Measurements from ENCODE around the gene SERPINB4. TPM values are rescaled to one million over a fixed set of nuclear protein-coding genes. Genes with fewer than 3 reads are reported as not detected.

SERPINB4 gene
- total RNA-seq, 1 donor from 2014 or later, result not detected

DNA sequence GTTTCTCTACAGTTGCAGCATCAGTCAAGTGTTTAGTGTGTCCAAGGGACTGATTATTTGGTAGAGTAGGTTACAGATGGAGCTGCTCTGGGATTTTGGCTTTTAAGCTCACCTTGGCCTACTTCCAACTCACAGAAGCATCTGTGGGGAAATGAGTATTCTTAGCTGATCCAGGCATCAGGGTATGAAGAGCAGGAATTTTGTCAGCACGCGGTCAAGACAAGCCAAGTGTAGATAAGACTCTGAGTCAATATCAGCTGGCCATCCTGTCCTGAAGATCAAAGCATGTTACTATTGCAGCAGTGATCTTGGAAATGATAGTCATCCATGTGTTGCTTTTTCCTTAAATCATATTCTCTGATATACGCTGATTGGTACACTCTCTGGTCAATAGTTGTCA, 24.4 kb downstream of the SERPINB4 start:
- Mint-ChIP-seq H3K36me3 (no peaks in the 10 kb centered on the region), H3K9me3 (peaks cover 9% of the 10 kb centered on the region), H3K27me3 (ENCODE audit: insufficient read depth, low read depth) (peaks cover 3% of the 10 kb centered on the region), H3K27ac (no peak overlapping the region), H3K4me1 (no peaks in the 10 kb centered on the region), H3K4me3 (no peak overlapping the region)
- Histone ChIP-seq H3K27me3 (no peaks in the 10 kb centered on the region), H4K20me1 (ENCODE audit: low read depth) (no peaks in the 10 kb centered on the region), H3K27ac (no peak overlapping the region), H3F3A (ENCODE audit: low read depth) (no peaks in the 10 kb centered on the region), H3K4me1 (no peaks in the 10 kb centered on the region), H3K9me3 (ENCODE audit: low read depth) (no peaks in the 10 kb centered on the region), H3K36me3 (no peaks in the 10 kb centered on the region), H3K9ac (no peak overlapping the region), H3K79me2 (ENCODE audit: low read depth) (no peaks in the 10 kb centered on the region), H3K4me2 (no peak overlapping the region), H3K4me3 (no peak overlapping the region), H2AFZ (replicated peaks) (no peak overlapping the region)
- TF ChIP-seq CTCF (IDR thresholded peaks at IDR 0.05) (no peak), EZH2 (IDR thresholded peaks at IDR 0.05) (no peak), EZH2phosphoT487 (IDR thresholded peaks at IDR 0.05) (no peak)
- no peak for DNase-seq (ENCODE audit: low spot score)

DNA sequence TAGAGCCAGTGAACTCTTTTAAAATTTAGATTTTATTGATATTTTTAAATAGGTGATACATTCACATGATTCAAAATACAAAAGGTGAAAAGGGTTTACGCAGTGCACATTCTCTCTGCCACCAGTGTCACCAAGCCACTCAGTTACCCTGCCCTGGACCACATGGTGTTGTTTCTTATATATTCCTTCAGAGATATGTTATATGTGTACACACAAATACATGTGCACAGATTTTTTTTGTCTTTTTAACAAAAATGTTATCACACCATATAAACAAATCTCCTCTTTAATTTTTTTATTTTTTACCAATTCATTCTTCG, 26.2 kb downstream of the SERPINB4 start:
- TF ChIP-seq CTCF (IDR thresholded peaks at IDR 0.05) (no peak), EZH2 (IDR thresholded peaks at IDR 0.05) (no peak), EZH2phosphoT487 (IDR thresholded peaks at IDR 0.05) (no peak)

GRCh38 chr18:63617049-63617914, 26.8 kb downstream of the SERPINB4 start:
- no peaks in the 10 kb centered on the region for H3K79me2 ChIP-seq (ENCODE audit: low read depth)
- no peak overlapping the region for H2AFZ ChIP-seq (replicated peaks)
- H3K9me3 ChIP-seq (ENCODE audit: low read depth), result no peaks in the 10 kb centered on the region
- Mint-ChIP-seq H3K4me3 (no peak overlapping the region), H3K4me1 (no peaks in the 10 kb centered on the region), H3K36me3 (no peaks in the 10 kb centered on the region), H3K9me3 (no peaks in the 10 kb centered on the region), H3K27me3 (ENCODE audit: insufficient read depth, low read depth) (no peaks in the 10 kb centered on the region), H3K27ac (no peak overlapping the region)
- no peaks in the 10 kb centered on the region for H3K4me1 ChIP-seq
- no peaks in the 10 kb centered on the region for H3K36me3 ChIP-seq
- no peak overlapping the region for H3K4me3 ChIP-seq
- H3F3A ChIP-seq (ENCODE audit: low read depth), result no peaks in the 10 kb centered on the region
- TF ChIP-seq CTCF (IDR thresholded peaks at IDR 0.05) (no peak), EZH2phosphoT487 (IDR thresholded peaks at IDR 0.05) (no peak), EZH2 (IDR thresholded peaks at IDR 0.05) (no peak)
- no peak overlapping the region for H3K27ac ChIP-seq
- H4K20me1 ChIP-seq (ENCODE audit: low read depth), result no peaks in the 10 kb centered on the region
- no peak overlapping the region for H3K9ac ChIP-seq
- no peak for DNase-seq (ENCODE audit: low spot score)
- H3K4me2 ChIP-seq, result no peak overlapping the region
- no peaks in the 10 kb centered on the region for H3K27me3 ChIP-seq

More for the DNA sequence above, 26.2 kb downstream of the SERPINB4 start:
- Histone ChIP-seq H3K36me3 (no peaks in the 10 kb centered on the region), H3K4me2 (no peak overlapping the region), H4K20me1 (ENCODE audit: low read depth) (no peaks in the 10 kb centered on the region), H3K4me3 (no peak overlapping the region), H3K79me2 (ENCODE audit: low read depth) (no peaks in the 10 kb centered on the region), H3K4me1 (no peaks in the 10 kb centered on the region), H2AFZ (replicated peaks) (no peak overlapping the region), H3K9ac (no peak overlapping the region), H3F3A (ENCODE audit: low read depth) (no peaks in the 10 kb centered on the region), H3K27ac (no peak overlapping the region), H3K27me3 (no peaks in the 10 kb centered on the region), H3K9me3 (ENCODE audit: low read depth) (no peaks in the 10 kb centered on the region)
- no peak for DNase-seq (ENCODE audit: low spot score)
- Mint-ChIP-seq H3K27ac (no peak overlapping the region), H3K4me1 (no peaks in the 10 kb centered on the region), H3K36me3 (no peaks in the 10 kb centered on the region), H3K9me3 (no peaks in the 10 kb centered on the region), H3K27me3 (ENCODE audit: insufficient read depth, low read depth) (no peaks in the 10 kb centered on the region), H3K4me3 (no peak overlapping the region)
